OCI-LY1 (cell line): ENCODE measurements around the gene MOB2.

Source experiments
- CTCF ChIP-seq: fragments of 200-600 bp; sonication (generic), shearing (Covaris generic); IDR thresholded peaks from 2 replicates; pipeline ENCODE4 v1.5.1; 2017; ENCODE audit warnings: mild to moderate bottlenecking, antibody characterized with exemption, low read length, moderate library complexity, mixed read lengths
- EZH2 ChIP-seq: fragments of 200-600 bp; sonication (generic), shearing (Covaris generic); IDR thresholded peaks from 2 replicates; pipeline ENCODE4 v1.8.0; 2017; ENCODE audit warnings: borderline replicate concordance, mixed run types, mild to moderate bottlenecking, antibody characterized with exemption, low read length, moderate library complexity, mixed read lengths

GRCh38 chr11:1444321-1444720 lies 42.3 kb downstream of the MOB2 start:
- TF ChIP-seq CTCF (no peak), EZH2 (no peak)
